Measurements from ENCODE around the gene COLGALT1. TPM values are rescaled to one million over a fixed set of nuclear protein-coding genes. Genes with fewer than 3 reads are reported as not detected.

Gene COLGALT1
- total and polyA plus RNA-seq, 9 of the 15 experiments (the other 6 are each of a cell fraction or from before 2014, with no cell fraction given): 4.9 to 119 (median 82.6) TPM

- Histone ChIP-seq H3K9ac (ENCODE audit: insufficient read depth in 1 of 2, low read depth in 2 of 2, low read length in 2 of 2) (no peak overlapping the region), H3K4me2 (ENCODE audit: insufficient read depth, low read length) (no peak overlapping the region), H3K4me3 (no peak overlapping the region), H3K27ac (ENCODE audit: extremely low read depth, low read depth, low read length) (no peak overlapping the region), H3K9me1 (ENCODE audit: control insufficient read depth, insufficient read depth, low read length) (peaks cover 5% of the 10 kb centered on the region), H2AFZ (ENCODE audit: low read depth, low read length) (no peak overlapping the region), H3K4me1 (replicated peaks in 1 of 2; ENCODE audit: control insufficient read depth in 2 of 2, insufficient read depth in 2 of 2, low read length in 2 of 2) (peaks cover 14 to 17% of the 10 kb centered on the region in 2 experiments), H3K9me3 (replicated peaks; ENCODE audit: control insufficient read depth, insufficient read depth, low read depth, low read length) (no peaks in the 10 kb centered on the region), H4K20me1 (replicated peaks; ENCODE audit: control insufficient read depth, insufficient read depth, low read length) (no peaks in the 10 kb centered on the region), H3K36me3 (ENCODE audit: control insufficient read depth, insufficient read depth, low read length) (no peaks in the 10 kb centered on the region), H3K79me2 (ENCODE audit: control insufficient read depth, insufficient read depth, low read length) (no peaks in the 10 kb centered on the region), H3K27me3 (ENCODE audit: control insufficient read depth in 2 of 2, insufficient read depth in 2 of 2, low read length in 2 of 2) (no peaks in the 10 kb centered on the region)
- DNase-seq (ENCODE audit: extremely low read depth in 1 of 4, low spot score in 3 of 4): peak in 1 of 4 experiments; percentile 42
- intact Hi-C loops (cut with micrococcal nuclease) (no loop called here), in situ Hi-C loops (cut with MboI) (no loop called here)
- BruUV-seq (replicated peaks): no TSS peak
- 50% methylated on average over 5 of the region's 5 CpGs for WGBS (ENCODE audit: insufficient coverage, low coverage, missing lambda C conversion rate)
- POLR2A ChIA-PET: interaction anchor here (0.8 kb wide), 1 partner anchor 55 kb away, joined by 3 read pairs; no protein-coding TSS in a partner anchor
- no peak for FAIRE-seq
- CTCF ChIA-PET (ENCODE audit: low intra/inter-chr PET ratio): no interaction called here
- peak; percentile 71 for ATAC-seq
- TF ChIP-seq HMBOX1 (IDR thresholded peaks at IDR 0.05) (no peak), CBFA2T2 (conservative IDR thresholded peaks at IDR 0.05) (no peak), FOXA3 (CRISPR knock-in tag; conservative IDR thresholded peaks at IDR 0.05 in 1 of 2, IDR thresholded peaks at IDR 0.05 in 1 of 2) (no peak), ZNF23 (CRISPR knock-in tag; IDR thresholded peaks at IDR 0.05) (peak; percentile 100), REST (IDR thresholded peaks at IDR 0.05; ENCODE audit: borderline replicate concordance) (peak; percentile 68), REST (CRISPR knock-in tag; IDR thresholded peaks at IDR 0.05; ENCODE audit: low read depth) (no peak), SAFB (IDR thresholded peaks at IDR 0.05; ENCODE audit: borderline replicate concordance, low read depth, low read length) (no peak), SMARCA5 (IDR thresholded peaks at IDR 0.05) (0 out of 2 replicates have a peak, but pooled peaks have one; percentile 18), ETS1 (conservative IDR thresholded peaks at IDR 0.05; ENCODE audit: control insufficient read depth, low read depth, low read length) (no peak), CBFB (CRISPR knock-in tag; IDR thresholded peaks at IDR 0.05) (no peak), ZBTB43 (CRISPR knock-in tag; IDR thresholded peaks at IDR 0.05) (no peak)
Measured at GRCh38 chr19:17549085-17549740, 6.2 kb upstream of the COLGALT1 start.

Data from K562 (cell line).